ENCODE data around the gene PIK3C2G.

GRCh38 chr12:18655351-18655750, 394.0 kb downstream of the PIK3C2G start:
- TF ChIP-seq BHLHE40 (IDR thresholded peaks at IDR 0.05; ENCODE audit: borderline replicate concordance) = no peak
- no peak for TF ChIP-seq SP1 (IDR thresholded peaks at IDR 0.05)
- TF ChIP-seq FOXK2 (IDR thresholded peaks at IDR 0.05) = no peak
- TF ChIP-seq FOXA1 (IDR thresholded peaks at IDR 0.05) = no peak
- no peak for TF ChIP-seq SUZ12 (IDR thresholded peaks at IDR 0.05)
- no peak for TF ChIP-seq NFRKB (IDR thresholded peaks at IDR 0.05)
- no peak for TF ChIP-seq HDGF (IDR thresholded peaks at IDR 0.05; ENCODE audit: borderline replicate concordance)

Measured in HEK293T (cell line).